Thyroid gland (tissue), 4 donors: ENCODE data around the gene C1QTNF8.

Experiments used
- CTCF ChIP-seq, 6 experiments: fragments of 200-600 bp in 3 of 6; fragments of 450-650 bp in 3 of 6; sonication (generic) in 3 of 6; IDR thresholded peaks; one replicate each; pipeline ENCODE4 v1.5.1; 2016 to 2019; ENCODE audit warnings: antibody characterized with exemption in 6 of 6, mild to moderate bottlenecking in 2 of 6, inconsistent platforms in 1 of 6, moderate library complexity in 1 of 6
- POLR2A ChIP-seq, 2 donors: fragments of 450-650 bp; IDR thresholded peaks; one replicate each; pipeline ENCODE4 v1.6.1; 2017; ENCODE audit warnings: antibody characterized with exemption in 2 of 2, mild to moderate bottlenecking in 2 of 2, moderate library complexity in 1 of 2

GRCh38 chr16:1044460-1045309, 51.4 kb downstream of the C1QTNF8 start:
- TF ChIP-seq POLR2A (IDR thresholded peaks at IDR 0.05) (no peak), CTCF (IDR thresholded peaks at IDR 0.05) (no peak)
